ENCODE data around the gene COL15A1.
"Not testable (repeated sequence)": the region's sequence is repeated elsewhere in the genome, so short reads cannot be mapped to it uniquely, and the experiment has no call there.

GRCh38 chr9:99010393-99010792 lies 66.7 kb downstream of the COL15A1 start:
- not testable (repeated sequence) for TF ChIP-seq CTCF (optimal IDR thresholded peaks at IDR 0.05 in 1 of 3, IDR thresholded peaks at IDR 0.05 in 1 of 3, conservative IDR thresholded peaks at IDR 0.05 in 1 of 3; ENCODE audit: extremely low read depth in 1 of 3, insufficient read depth in 2 of 3, low read length in 3 of 3); EZH2 (IDR thresholded peaks at IDR 0.05; ENCODE audit: low read length)
